ENCODE results near the gene MAP4K3.
"Not testable (repeated sequence)": the region's sequence is repeated elsewhere in the genome, so short reads cannot be mapped to it uniquely, and the experiment has no call there.

Gene MAP4K3

GRCh38 chr2:39370101-39370500 is 67.0 kb downstream of the MAP4K3 start:
- DNase-seq (ENCODE audit: low read depth), result no peak

GRCh38 chr2:39368846-39369245 is 68.2 kb downstream of the MAP4K3 start:
- no peak for DNase-seq (ENCODE audit: low read depth)

DNA sequence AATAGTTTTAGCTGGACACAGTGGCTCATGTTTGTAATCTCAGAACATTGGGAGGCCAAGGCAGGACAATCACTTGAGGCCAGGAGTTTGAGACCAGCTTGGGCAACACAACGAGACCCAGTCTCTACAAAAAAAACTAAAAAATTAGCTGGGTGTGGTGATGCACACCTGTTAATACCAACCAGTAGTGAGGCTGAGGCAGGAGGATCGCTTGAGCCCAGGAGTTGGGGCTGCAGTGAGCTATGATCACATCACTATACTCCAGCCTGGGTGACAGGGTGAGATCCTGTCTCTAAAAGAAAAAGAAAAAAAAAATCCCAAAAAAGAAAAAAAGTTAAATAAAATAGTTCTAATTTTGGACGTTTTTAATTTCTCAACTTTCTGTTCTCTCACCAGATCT is 68.7 kb downstream of the MAP4K3 start:
- DNase-seq (ENCODE audit: low read depth), result no peak

DNA sequence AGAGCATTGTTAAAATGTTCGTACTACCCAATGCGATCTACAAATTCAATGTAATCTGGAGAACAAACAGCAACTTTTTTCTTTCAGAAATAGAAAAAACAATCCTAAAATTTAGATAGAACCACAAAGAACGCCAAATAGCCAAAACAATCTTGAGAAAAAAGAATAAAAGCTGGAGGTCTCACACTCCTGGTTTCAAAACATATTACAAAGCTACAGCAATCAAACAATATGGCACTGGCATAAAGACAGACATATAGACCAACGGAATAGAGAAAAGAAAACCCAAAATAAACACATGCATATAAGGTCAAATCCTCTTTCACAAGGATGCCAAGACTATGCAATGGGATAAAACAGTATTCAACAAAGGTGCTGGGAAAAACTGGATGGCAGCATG is 74.5 kb downstream of the MAP4K3 start:
- DNase-seq (ENCODE audit: low read depth), result no peak

GRCh38 chr2:39361511-39361910 is 75.6 kb downstream of the MAP4K3 start:
- no peak for DNase-seq (ENCODE audit: low read depth)

- DNase-seq (ENCODE audit: low read depth), result not testable (repeated sequence)
Observed at GRCh38 chr2:39360342-39360741, 76.7 kb downstream of the MAP4K3 start.

DNA sequence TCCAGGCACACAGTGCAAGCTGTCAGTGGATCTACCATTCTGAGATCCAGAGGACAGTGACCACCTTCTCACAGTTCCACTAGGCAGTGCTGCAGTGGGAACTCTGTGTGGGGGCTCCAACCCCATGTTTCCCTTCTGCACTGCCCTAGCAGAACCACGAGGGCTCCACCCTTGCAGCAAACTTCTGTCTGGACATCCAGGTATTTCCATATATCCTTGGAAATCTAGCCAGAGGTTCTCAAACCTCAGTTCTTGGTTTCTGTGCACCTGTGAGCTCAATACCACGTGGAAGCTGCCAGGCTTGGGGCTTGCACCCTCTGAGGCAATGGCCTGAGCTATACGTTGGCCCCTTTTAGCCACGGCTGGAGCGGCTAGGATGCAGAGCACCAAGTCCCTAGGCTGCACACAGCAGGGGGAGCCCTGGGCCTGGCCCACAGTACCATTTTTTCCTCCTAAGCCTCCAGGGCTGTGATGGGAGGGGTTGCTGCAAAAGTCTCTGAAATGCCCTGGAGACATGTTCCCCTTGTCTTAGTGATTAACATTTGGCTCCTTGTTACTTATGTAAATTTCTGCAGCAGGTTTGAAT is 77.5 kb downstream of the MAP4K3 start:
- no peak for DNase-seq (ENCODE audit: low read depth)

DNA sequence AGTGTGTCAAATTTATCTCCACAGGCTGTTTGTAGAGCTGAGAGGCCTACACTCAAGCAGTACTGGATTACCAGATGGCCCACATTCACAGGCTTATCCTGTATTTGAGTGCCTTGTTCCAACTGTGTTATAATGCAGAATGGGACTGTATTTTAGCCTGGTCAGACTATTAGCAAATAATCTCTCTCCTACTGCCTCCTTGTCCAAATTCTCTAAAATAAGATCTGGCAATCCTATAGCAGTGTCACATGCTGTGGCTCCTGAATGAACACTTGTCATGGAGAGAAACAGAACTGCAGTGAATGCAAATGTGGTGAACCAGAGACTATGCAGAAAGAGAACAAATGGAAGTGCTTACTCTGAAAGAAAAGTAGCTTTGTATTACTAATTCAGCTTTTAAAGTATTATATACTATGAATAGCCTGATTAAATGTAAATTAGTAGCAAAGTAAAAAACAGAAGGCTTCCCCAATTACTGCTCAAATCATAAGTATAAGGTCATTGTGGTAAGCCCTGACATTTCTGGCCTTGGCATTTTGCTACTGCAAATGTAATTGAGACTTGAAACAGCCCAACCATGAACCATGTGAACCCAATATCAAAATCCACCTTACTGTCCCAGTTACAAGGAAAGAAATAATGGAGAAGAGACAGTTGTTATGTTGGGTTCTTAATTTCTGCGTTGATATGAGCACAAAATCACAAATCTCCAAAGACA is 80.0 kb downstream of the MAP4K3 start:
- DNase-seq (ENCODE audit: low read depth), result no peak

- DNase-seq (ENCODE audit: low read depth), result no peak
Observed at GRCh38 chr2:39350658-39351057, 86.4 kb downstream of the MAP4K3 start.

DNA sequence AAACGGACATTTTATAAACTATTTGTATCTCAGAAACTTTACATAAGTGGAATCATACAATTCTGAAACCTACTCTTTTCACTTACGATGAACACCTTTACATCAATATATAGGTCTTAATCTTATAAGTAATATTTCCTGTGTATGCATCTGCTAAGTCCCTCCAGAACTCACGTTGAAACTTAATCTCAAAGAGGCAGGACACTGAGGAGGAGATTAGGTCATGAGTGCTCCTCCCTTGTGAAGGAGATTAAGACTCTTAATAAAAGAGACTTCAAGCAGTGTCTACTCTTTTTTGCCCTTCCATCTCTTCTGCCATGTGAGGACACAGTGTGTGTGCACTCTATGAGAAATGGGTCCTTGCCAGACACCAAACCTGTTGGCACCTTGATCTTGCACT is 98.6 kb downstream of the MAP4K3 start:
- no peak for DNase-seq (ENCODE audit: low read depth)

GRCh38 chr2:39335930-39336329 is 101.2 kb downstream of the MAP4K3 start:
- no peak for DNase-seq (ENCODE audit: low read depth)

- DNase-seq (ENCODE audit: low read depth), result no peak
Observed at GRCh38 chr2:39334978-39335377, 102.1 kb downstream of the MAP4K3 start.

- no peak for DNase-seq (ENCODE audit: low read depth)
Observed at GRCh38 chr2:39334529-39334928, 102.6 kb downstream of the MAP4K3 start.

DNA sequence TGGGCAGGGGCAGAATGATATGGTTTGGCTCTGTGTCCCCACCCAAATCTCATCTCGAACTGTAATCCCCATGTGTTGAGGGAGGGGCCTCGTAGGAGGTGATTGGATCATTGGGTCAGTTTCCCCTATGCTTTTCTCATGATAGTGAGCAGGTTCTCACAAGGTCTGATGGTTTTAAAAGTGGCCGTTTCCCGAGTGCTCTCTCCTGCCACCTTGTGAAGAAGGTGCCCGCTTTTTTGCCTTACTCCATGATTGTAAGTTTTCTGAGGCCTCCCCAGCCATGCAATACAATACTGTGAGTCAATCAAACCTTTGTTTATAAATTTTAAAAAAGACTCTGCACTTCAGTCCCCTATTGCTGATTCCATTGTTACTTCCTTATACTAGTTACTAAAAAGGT is 110.4 kb downstream of the MAP4K3 start:
- no peak for DNase-seq (ENCODE audit: low read depth)

DNA sequence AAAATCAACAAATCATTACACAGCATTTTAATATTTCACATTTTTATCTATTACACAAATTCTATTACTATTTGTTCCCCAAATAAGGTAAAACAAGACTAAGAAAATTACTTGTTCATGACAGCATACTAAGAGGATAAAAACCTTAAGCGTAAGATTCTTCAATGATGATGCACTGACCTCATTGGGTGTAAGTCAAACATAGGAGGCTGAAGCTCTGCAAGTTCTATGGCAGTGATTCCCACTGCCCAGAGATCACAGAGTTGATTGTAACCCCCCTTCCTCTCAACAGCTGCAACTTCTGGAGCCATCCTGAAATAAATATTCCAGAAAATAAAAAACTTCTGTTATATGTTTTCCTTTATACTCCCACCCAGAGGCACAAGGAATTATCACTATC is 111.1 kb downstream of the MAP4K3 start:
- no peak for DNase-seq (ENCODE audit: low read depth)

- DNase-seq (ENCODE audit: low read depth), result not testable (repeated sequence)
Observed at GRCh38 chr2:39321056-39322035, 115.7 kb downstream of the MAP4K3 start.

DNA sequence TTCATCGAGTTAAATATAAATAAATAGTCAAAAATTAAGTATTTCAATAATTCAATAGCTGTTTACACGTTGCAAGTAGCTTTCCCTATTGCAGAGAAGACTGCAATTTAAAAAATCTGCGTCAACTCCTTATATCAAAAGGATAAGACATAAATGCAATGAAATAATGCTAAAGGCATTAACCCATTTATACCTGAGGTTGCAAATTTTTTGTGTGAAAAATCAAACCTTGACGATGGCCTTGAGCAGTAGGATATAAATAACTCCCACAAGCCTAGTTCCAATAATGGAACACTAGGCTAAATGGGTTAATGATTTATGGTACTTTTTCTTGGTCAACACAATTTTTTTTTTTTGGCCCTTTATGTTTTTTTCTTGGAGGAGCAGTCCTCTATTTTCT is 116.9 kb downstream of the MAP4K3 start:
- DNase-seq (ENCODE audit: low read depth), result no peak

DNA sequence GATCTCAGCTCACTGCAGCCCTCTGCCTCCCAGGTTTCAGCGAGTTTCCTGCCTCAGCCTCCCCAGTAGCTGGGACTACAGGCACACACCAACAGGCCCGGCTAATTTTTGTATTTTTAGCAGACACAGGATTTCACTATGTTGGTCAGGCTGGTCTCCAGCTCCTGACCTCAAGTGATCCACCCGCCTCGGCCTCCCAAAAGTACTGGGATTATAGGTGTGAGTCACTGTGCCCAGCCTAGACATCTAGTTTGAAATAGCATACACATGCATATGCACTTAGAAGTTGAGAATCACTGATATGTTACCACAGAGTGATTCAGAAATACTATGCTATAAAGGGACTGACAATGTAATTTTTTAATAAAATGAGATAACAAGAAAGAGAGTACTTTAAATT is 123.5 kb downstream of the MAP4K3 start:
- peak; percentile 76 for DNase-seq (ENCODE audit: low read depth)

GRCh38 chr2:39311469-39311868 is 125.6 kb downstream of the MAP4K3 start:
- no peak for DNase-seq (ENCODE audit: low read depth)

GRCh38 chr2:39308778-39309177 is 128.3 kb downstream of the MAP4K3 start:
- DNase-seq (ENCODE audit: low read depth), result no peak

DNA sequence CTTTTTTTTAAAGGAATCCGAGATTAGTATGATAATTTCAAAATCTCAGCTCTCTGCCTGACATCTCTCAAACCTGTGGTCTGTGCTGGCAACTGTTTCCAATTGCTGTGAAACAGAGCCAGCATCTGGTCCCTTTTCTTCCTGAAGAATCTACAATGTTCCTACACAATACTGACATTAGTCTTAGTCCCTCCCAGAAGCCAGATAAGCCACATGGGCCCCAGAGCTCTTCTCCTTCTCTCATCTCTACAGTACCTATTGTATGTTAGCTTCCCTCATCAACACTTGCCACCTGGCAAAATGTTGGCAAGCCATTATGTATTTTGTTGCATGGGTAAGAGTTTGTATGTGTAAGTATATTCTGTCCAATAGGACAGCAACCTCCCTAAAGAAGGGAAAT is 130.5 kb downstream of the MAP4K3 start:
- no peak for DNase-seq (ENCODE audit: low read depth)

- DNase-seq (ENCODE audit: low read depth), result no peak
Observed at GRCh38 chr2:39304729-39305128, 132.4 kb downstream of the MAP4K3 start.

DNA sequence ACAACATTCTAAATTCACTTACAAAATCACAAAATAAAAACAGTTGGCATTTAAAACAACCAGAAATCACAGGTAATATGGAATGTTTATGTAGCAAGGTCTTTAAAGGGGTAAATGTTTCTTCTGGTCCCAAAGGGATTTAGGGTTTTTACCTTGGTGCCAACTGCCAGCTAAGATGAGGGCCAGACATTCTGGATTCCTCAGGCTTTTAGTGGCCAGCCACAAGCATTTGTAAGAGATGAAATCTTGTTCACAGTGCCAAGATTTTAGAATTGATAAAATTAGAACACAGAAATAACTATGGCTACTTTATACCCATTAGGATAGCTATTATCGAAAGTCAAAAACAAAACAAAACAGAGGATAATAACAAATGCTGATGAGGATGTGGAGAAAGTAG is 132.9 kb downstream of the MAP4K3 start:
- no peak for DNase-seq (ENCODE audit: low read depth)
